CD4-positive, alpha-beta T cell treated with Interleukin-2 at 100 ng/mL for 4 hours (primary cell): ENCODE data around the gene ADGRB3.
"Not testable (repeated sequence)": the region's sequence is repeated elsewhere in the genome, so short reads cannot be mapped to it uniquely, and the experiment has no call there.

Experiments
- DNase-seq: peaks from one replicate; pipeline ENCODE4 v3.0.0-alpha.2; 2020; ENCODE audit warnings: low spot score

The ADGRB3 gene

DNA sequence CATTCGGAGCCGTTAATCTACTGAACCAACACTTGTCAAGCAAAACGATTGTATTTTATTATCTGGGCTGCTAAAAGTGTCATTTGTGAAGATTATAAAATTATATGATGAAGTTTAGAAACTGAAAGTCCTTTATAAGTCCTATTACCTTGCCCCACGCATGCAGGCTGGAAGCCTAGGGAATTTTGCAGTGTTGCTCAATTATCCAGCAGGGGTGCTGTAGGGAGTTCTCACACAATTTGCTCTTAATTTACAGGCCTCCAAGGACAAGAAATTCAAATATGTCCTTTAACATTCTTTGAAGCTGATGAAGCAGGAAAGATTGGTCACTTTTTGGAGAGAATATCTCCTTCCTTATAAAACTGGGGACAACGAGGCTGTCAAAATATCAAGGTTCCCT lies 792.8 kb downstream of the ADGRB3 start:
- DNase-seq: no peak

DNA sequence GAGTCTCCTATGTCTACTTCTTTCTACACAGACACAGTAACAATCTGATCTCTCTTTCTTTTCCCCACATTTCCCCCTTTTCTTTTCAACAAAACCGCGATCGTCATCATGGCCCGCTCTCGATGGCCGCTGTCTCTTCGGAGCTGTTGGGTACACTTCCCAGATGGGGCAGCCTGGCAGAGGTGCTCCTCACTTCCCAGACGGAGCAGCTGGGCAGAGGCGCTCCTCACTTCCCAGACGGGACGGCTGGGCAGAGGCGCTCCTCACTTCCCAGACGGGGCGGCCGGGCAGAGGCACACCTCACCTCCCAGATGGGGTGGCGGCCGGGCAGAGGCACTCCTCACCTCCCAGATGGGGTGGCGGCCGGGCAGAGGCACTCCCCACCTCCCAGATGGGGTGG lies 797.1 kb downstream of the ADGRB3 start:
- not testable (repeated sequence) for DNase-seq

DNA sequence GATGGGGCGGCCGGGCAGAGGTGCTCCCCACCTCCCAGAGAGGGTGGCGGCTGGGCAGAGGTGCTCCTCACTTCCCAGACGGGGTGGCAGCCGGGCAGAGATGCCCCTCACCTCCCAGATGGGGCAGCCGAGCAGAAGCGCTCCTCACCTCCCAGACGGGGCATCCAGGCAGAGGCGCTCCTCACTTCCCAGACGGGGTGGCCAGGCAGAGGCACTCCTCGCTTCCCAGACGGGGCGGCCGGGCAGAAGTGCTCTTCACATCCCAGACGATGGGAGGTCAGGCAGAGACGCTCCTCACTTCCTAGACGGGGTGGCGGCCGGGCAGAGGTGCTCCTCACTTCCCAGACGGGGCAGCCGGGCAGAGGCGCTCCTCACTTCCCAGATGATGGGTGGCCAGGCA lies 798.0 kb downstream of the ADGRB3 start:
- DNase-seq: not testable (repeated sequence)

DNA sequence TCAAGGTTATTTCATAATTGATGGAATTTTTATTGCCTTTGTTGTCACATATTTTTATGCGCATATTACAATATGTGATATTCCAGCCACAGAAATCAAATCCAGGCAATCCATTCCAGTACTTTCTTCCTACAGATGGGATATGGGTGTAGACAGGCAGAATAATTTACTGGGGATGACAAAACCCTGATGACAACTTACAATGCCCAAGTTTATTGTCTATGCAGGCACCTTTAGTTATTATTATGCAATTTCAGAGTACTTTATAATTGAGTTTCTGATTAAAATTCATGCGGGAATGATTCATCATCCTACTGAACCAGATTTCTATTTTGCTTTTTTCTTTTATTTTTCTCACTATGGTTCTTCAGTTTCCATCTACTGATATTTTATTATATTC lies 803.0 kb downstream of the ADGRB3 start:
- DNase-seq: no peak
